ENCODE results near the gene CCDC34.

The CCDC34 gene, protein sequence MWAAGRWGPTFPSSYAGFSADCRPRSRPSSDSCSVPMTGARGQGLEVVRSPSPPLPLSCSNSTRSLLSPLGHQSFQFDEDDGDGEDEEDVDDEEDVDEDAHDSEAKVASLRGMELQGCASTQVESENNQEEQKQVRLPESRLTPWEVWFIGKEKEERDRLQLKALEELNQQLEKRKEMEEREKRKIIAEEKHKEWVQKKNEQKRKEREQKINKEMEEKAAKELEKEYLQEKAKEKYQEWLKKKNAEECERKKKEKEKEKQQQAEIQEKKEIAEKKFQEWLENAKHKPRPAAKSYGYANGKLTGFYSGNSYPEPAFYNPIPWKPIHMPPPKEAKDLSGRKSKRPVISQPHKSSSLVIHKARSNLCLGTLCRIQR

GRCh38 chr11:27362749-27363575 lies at the start of gene CCDC34:
Gene CCDC34 (minus strand): TSS chr11:27363215. CDS start chr11:27363194, 21 bp downstream.
- peak; percentile 71 for DNase-seq

DNA sequence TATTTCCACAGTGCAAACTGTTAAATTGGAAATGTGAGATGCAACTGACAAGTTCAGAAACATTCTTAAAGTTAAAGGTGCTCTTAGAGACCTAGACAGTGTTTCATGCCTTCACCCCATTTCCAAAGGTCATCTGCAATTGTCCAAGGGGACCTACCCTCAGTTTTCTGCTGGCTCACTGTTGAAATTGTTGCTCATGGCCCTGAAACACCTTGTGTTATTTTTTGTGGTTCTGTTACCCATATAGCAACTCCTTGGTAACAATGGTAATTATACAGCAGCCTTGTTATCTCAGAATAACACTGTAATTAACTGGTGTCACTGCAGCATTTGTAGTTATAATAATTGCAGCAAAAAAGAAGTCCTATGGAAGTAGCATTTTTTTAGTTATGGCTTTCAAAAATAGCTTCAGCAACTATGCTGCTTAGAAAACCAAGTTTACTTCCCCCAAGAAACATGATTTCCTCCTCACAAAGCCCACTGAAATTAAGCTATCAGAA lies 49.2 kb upstream of the CCDC34 start:
- no peak for DNase-seq

DNA sequence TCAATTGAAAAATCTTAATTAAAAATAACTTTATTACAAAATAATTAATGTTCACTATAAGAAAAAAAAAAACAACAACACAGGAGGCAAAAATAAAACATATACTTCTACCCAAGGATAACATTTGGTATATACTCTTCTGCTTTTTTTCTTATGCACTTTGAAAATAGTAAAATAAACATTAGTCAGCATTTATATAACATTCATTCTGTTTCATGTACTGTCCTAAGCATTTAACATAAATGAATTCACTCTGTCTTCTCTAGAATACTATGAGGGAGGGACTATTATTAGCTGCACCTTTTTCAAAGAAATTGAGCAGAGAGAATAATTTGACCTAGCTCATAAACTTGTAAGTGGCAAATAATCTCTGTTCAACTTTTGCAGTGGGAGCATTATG lies 48.3 kb upstream of the CCDC34 start:
- no peak for DNase-seq

GRCh38 chr11:27410272-27410671 lies 47.3 kb upstream of the CCDC34 start:
- no peak for DNase-seq

DNA sequence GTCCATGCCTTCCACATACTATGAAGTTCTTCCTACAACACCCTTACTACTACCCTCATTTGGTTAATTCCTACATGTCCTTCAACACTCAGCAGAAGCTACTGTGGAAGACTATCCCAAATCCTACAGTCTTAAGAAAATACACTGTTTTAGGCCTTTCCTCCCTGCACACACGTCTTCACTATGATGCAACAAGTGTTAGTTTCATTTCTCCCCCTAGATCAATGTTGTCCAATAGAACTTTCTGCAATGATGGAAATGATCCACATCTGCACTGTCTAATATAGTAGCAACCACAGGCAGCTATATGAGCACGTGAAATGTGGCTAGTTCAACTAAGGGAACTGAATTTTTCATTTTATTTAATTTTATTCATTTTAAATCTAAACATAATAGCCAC lies 46.7 kb upstream of the CCDC34 start:
- DNase-seq, result no peak

DNA sequence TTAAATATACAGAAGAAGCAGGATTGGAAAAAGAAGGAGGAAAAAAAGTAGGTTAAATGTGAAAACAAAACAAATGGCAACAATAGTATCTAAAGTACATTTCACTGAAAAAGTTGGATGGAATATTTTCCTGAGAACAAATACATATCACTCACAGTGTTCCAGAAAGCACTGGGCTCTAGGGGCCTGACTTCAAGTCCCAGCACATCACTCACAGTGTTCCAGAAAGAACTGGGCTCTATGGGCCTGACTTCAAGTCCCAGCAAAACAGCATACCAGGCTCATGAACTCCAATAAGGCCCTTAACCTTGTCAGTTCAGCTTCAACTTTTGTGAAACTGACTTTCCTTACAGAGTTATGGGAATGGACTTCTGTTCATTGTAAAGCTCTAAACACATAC lies 46.0 kb upstream of the CCDC34 start:
- no peak for DNase-seq

GRCh38 chr11:27408246-27408800 lies 45.3 kb upstream of the CCDC34 start:
- DNase-seq, result no peak

GRCh38 chr11:27406498-27407354 lies 43.7 kb upstream of the CCDC34 start:
- DNase-seq, result no peak

GRCh38 chr11:27405134-27405533 lies 42.1 kb upstream of the CCDC34 start:
- DNase-seq, result no peak

DNA sequence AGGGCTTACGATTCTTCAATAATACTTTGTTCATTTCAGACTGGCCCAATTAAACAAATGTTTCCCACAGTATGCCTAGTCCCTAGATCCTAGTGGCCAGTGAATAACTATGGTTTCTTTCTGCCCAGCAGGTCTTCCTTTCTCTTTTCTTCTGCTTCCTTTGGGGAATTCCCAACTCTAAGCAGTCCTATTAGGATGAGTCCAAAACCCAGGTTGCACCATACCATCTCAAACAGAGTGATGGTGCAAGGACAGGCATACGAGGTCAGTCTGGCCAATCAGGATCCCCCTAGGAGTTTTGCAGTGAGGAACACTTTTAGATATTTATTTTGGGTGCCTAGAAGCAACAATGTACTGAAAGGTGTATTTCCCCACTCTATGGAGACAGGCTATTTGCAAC lies 41.4 kb upstream of the CCDC34 start:
- no peak for DNase-seq

- no peak for DNase-seq
These were observed 40.2 kb upstream of the CCDC34 start for GRCh38 chr11:27403195-27403594.

- DNase-seq, result no peak
These were observed 39.4 kb upstream of the CCDC34 start for GRCh38 chr11:27402450-27402849.

GRCh38 chr11:27401833-27402316 lies 38.9 kb upstream of the CCDC34 start:
- no peak for DNase-seq

GRCh38 chr11:27401280-27401832 lies 38.3 kb upstream of the CCDC34 start:
- no peak for DNase-seq

GRCh38 chr11:27398400-27398770 lies 35.4 kb upstream of the CCDC34 start:
- DNase-seq, result no peak

DNA sequence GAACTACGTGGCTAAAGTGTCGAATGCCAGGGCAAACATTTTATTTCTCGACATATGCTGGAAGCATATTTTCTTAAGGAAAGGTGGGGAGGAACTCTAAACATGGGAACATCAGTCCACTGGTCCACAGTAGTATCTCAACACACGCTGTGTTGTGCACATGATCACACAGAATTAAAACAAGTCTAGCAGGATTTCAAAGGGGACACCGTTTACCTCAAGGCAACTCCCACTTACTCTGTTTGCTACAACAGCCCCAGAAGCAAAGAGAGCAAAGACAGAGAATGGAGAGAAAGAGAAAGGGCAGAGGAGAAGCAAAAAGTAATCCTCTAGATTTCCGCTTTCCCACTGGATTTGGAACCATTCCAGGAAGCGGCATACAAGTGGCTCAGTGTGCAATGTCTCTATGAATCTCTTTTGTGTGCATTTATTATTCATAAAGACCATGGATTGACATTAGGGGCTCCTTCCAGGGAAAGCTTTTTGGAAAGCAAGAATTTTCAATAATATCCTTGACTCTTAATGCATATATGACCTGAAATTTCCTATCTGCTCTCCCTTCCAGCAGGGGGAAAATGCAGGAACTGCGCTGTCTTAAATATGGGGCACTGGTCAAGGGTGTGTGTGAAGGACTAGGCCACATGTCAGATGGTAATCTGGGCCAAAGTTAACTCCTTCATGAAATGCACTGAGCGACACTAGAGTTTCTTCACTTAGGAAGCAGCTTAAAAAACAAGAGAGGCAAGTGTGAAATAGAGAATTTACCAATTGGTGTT lies 34.8 kb upstream of the CCDC34 start:
- DNase-seq, result no peak

DNA sequence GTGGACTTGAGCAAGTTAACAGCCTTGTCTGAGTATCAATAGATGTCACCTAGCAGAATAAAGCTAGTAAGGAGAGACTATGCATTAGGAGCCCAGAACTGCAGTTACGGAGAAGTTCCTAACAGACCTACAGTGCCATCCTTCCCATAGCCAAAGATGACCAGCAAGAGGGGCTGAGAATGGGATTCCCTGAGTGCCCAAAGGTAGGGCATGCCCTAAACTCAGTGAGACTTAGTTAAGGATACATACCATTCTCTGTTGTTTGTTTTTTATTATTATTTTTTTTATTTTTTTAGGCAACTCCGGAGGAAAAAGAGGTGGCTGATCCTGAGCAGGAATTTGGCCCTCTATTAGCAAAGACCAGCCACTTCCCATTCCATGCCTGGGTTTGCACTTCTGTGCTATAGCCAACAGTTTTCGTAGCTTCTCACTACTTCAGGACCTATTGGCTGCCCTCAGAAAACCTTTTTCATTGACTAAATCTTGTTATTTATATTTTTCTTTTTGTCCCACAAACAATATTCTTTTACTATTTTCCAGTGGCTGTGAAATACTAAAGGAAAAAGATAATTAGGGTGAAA lies 33.3 kb upstream of the CCDC34 start:
- no peak for DNase-seq

GRCh38 chr11:27395556-27396258 lies 32.7 kb upstream of the CCDC34 start:
- DNase-seq, result peak; percentile 92

DNA sequence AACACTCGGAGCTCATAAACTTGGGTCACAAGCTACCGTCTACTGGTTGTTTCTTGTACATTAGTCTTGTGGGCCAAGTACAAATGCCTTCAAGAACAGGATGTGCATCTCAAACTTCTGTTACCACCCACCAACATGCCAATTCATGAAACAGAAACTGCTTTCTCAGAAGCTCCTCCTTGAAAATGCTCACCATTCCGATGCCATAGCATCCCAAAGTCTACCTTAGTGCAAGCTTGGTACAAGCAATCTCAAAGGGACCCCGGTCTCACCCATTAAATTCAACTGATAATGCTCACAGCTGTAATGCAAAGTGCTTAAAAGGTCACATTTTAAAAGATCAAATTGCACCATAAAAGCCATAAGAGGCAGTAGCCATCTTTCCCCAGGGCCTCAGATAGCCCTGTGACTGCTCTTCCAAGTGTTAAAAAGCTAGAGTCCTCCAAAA lies 31.8 kb upstream of the CCDC34 start:
- DNase-seq, result no peak
